Measurements from ENCODE around the gene TOR2A.

- TF ChIP-seq E2F5 (CRISPR knock-in tag; IDR thresholded peaks at IDR 0.05), result no peak
- no peak for TF ChIP-seq CTCF (IDR thresholded peaks at IDR 0.05)
- no peak for TF ChIP-seq TEAD4 (CRISPR knock-in tag; IDR thresholded peaks at IDR 0.05)
- TF ChIP-seq USF2 (CRISPR knock-in tag; IDR thresholded peaks at IDR 0.05), result no peak
- TF ChIP-seq MAX (CRISPR knock-in tag; IDR thresholded peaks at IDR 0.05), result no peak
- no peak for TF ChIP-seq USF1 (CRISPR knock-in tag; IDR thresholded peaks at IDR 0.05)
- TF ChIP-seq ZNF232 (CRISPR knock-in tag; IDR thresholded peaks at IDR 0.05), result no peak
- no peak for TF ChIP-seq NR2C2 (CRISPR knock-in tag; IDR thresholded peaks at IDR 0.05)
- TF ChIP-seq JUN (CRISPR knock-in tag; IDR thresholded peaks at IDR 0.05), result no peak
- no peak for TF ChIP-seq GRHL2 (CRISPR knock-in tag; IDR thresholded peaks at IDR 0.05; ENCODE audit: insufficient replicate concordance, severe bottlenecking)
These were observed 13.7 kb downstream of the TOR2A start for GRCh38 chr9:127721391-127721821.
